ENCODE data around the gene CEP112.

GRCh38 chr17:66178642-66179041 lies 13.3 kb downstream of the CEP112 start:
- TF ChIP-seq CTCF (IDR thresholded peaks at IDR 0.05; ENCODE audit: low read depth, low read length, missing input control) (no peak), REST (IDR thresholded peaks at IDR 0.05) (no peak)

Measured in liver (tissue), 2 donors.